ENCODE data around the gene DYSF.

DYSF gene

DNA sequence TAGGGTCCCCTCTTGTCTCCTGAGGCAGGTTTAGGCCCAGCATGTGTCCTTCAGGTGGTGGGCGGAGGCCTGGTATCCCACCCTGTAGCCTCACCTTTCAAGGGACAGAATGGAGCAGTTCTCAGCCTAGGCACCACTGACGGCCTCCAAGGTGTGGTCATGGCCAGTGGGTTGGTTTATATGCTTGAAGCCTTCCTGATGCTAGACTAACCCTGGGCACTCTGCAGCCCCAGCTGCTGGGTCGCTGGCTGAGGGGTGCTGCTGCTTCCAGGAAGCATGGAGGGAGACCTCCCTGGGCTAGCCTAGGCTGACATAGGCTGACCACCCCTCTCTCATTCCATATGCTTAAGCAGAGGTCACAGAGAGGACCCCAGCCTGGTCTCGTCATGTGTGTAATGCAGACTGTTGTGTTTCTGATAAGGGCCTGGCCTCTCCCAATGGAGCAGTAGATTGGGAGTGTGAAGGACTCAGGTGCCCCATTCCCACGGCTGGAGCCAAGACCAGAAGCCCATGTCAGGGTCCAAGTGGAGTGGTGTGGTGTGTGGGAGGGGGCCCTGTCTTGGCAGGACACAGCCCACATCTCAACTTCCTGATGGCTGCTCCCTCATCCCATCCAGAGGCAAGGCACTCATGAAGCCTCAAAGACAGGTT lies 206.6 kb downstream of the DYSF start:
- TF ChIP-seq, protein P1, sequence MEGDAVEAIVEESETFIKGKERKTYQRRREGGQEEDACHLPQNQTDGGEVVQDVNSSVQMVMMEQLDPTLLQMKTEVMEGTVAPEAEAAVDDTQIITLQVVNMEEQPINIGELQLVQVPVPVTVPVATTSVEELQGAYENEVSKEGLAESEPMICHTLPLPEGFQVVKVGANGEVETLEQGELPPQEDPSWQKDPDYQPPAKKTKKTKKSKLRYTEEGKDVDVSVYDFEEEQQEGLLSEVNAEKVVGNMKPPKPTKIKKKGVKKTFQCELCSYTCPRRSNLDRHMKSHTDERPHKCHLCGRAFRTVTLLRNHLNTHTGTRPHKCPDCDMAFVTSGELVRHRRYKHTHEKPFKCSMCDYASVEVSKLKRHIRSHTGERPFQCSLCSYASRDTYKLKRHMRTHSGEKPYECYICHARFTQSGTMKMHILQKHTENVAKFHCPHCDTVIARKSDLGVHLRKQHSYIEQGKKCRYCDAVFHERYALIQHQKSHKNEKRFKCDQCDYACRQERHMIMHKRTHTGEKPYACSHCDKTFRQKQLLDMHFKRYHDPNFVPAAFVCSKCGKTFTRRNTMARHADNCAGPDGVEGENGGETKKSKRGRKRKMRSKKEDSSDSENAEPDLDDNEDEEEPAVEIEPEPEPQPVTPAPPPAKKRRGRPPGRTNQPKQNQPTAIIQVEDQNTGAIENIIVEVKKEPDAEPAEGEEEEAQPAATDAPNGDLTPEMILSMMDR (IDR thresholded peaks at IDR 0.05; ENCODE audit: low read depth, low read length) = no peak
- H3K4me3 ChIP-seq (ENCODE audit: low read depth, low read length) = no peak overlapping the region

DNA sequence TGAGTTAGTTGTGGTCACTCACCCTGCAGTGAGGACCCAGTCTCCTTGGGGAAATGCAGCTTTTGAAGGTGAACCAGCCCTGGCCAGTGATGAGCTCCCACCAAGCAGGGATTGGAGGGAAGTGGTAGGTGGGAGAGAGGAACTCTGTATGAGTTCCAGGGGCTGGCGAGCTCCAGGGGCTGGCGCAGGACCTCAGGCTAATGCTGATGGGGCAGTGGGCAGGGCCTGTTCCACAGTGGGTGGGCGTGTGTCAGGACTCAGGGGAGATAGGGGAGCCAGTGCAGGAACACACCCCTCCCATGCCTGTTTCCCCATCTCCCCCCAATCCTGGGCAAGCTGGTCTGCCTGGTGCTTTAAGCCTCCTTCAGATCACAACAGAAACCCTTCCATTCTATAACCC lies 208.4 kb downstream of the DYSF start:
- TF ChIP-seq, protein P1 (IDR thresholded peaks at IDR 0.05; ENCODE audit: low read depth, low read length) = no peak
- no peak overlapping the region for H3K4me3 ChIP-seq (ENCODE audit: low read depth, low read length)

- TF ChIP-seq, protein P1 (IDR thresholded peaks at IDR 0.05; ENCODE audit: low read depth, low read length) = no peak
- no peak overlapping the region for H3K4me3 ChIP-seq (ENCODE audit: low read depth, low read length)
Measured at GRCh38 chr2:71662665-71663394, 209.5 kb downstream of the DYSF start.

- TF ChIP-seq, protein P1 (IDR thresholded peaks at IDR 0.05; ENCODE audit: low read depth, low read length) = no peak
- no peak overlapping the region for H3K4me3 ChIP-seq (ENCODE audit: low read depth, low read length)
Measured at GRCh38 chr2:71664161-71664560, 210.8 kb downstream of the DYSF start.

GRCh38 chr2:71665168-71666093 lies 212.1 kb downstream of the DYSF start:
- TF ChIP-seq, protein P1 (IDR thresholded peaks at IDR 0.05; ENCODE audit: low read depth, low read length) = no peak
- H3K4me3 ChIP-seq (ENCODE audit: low read depth, low read length) = no peak overlapping the region

- TF ChIP-seq, protein P1 (IDR thresholded peaks at IDR 0.05; ENCODE audit: low read depth, low read length) = no peak
Measured at GRCh38 chr2:71666094-71666474, 212.7 kb downstream of the DYSF start.

More at GRCh38 chr2:71666094-71666474, 212.7 kb downstream of the DYSF start:
- H3K4me3 ChIP-seq (ENCODE audit: low read depth, low read length) = no peak overlapping the region

Data from WI38 (cell line).